IMR-90 (cell line): ENCODE measurements around the gene OPA3. TPM values are rescaled to one million over a fixed set of nuclear protein-coding genes. Genes with fewer than 3 reads are reported as not detected.

Source experiments
- CEBPB ChIP-seq: IDR thresholded peaks from 2 replicates; pipeline ENCODE4 v1.6.1; 2012; ENCODE audit warnings: low read depth, low read length, improper control_type of control experiment
- CHD1 ChIP-seq: IDR thresholded peaks from 2 replicates; pipeline ENCODE4 v1.6.1; 2012; ENCODE audit warnings: low read depth, low read length, improper control_type of control experiment
- MXI1 ChIP-seq: IDR thresholded peaks from 2 replicates; pipeline ENCODE4 v1.6.1; 2012; ENCODE audit warnings: low read depth, mild to moderate bottlenecking, low read length, moderate library complexity, borderline replicate concordance
- POLR2A ChIP-seq: IDR thresholded peaks from 2 replicates; pipeline ENCODE4 v1.6.1; 2012; ENCODE audit warnings: mild to moderate bottlenecking, low read depth, low read length
- RCOR1 ChIP-seq: IDR thresholded peaks from 2 replicates; pipeline ENCODE4 v1.6.1; 2012; ENCODE audit warnings: mild to moderate bottlenecking, low read length, improper control_type of control experiment; ENCODE audit not compliant: insufficient replicate concordance
- RFX5 ChIP-seq: IDR thresholded peaks from 2 replicates; pipeline ENCODE4 v1.8.0; 2012; ENCODE audit warnings: low read depth, mild to moderate bottlenecking, low read length, moderate library complexity
- polyA plus RNA-seq, 3 experiments: library from polyadenylated mRNA; depleted of rRNA; stranded (reverse); fragments of >200 nt; gene quantifications; 2 replicates each; pipeline ENCODE4 v1.2.3, GENCODE V29; 2012; ENCODE audit warnings: low replicate concordance in 1 of 3
- total RNA-seq: library from RNA; depleted of rRNA; stranded (reverse); fragments of >200 nt; gene quantifications from 2 replicates; pipeline ENCODE4 v1.2.3, GENCODE V29; 2012

OPA3 gene
- total and polyA plus RNA-seq, 2 of the 4 experiments (the other 2 are of a cell fraction), result 5.2 to 9.6 TPM

DNA sequence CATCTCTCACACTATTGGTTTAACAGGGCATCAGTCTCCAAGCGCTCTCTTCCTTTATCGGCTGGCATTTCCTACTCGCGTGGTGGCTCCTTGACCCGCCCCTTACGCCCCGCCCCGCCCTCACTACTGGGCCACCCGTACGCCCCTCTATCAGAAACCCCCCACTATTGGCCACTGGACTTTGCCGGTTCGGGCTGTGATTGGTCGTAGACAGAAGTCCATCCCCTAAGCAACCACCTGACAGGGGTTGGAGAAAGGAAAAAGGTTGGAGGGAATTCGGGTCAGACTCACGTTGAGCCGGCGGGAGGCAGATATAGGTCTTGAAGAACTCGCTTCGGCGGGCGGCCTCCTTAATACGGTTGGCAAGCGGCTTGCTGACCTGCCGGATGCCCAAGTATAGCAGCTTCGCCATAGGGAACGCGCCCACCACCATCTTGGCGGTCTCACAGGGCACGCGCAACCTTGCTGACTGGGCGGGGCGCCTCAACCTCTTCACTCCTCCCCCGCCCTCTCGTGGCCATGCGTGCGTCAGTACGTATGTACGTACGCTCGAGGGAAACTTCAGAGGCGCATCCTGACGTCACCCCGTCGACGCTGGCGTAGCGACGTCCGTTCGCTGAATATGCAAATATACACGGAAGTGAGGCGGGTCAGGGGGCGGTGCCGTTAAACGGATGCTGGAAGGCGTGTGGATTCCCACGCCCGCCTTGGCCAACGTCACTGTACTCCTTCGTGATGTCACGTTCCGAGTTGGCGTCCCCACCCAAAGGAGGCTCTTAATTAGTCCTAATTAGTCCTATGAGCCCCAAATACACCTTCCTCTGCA is at the start of gene OPA3 (continued):
- TF ChIP-seq RFX5 (no peak), MXI1 (peak; percentile 61; the same call in 1 of the 2 replicates), CHD1 (no peak), RCOR1 (no peak), POLR2A (peak; percentile 97), CEBPB (no peak)
